Measurements from ENCODE around the gene THRB.

The THRB gene

GRCh38 chr3:24149032-24149431 is 345.6 kb downstream of the THRB start:
- TF ChIP-seq, protein P1, sequence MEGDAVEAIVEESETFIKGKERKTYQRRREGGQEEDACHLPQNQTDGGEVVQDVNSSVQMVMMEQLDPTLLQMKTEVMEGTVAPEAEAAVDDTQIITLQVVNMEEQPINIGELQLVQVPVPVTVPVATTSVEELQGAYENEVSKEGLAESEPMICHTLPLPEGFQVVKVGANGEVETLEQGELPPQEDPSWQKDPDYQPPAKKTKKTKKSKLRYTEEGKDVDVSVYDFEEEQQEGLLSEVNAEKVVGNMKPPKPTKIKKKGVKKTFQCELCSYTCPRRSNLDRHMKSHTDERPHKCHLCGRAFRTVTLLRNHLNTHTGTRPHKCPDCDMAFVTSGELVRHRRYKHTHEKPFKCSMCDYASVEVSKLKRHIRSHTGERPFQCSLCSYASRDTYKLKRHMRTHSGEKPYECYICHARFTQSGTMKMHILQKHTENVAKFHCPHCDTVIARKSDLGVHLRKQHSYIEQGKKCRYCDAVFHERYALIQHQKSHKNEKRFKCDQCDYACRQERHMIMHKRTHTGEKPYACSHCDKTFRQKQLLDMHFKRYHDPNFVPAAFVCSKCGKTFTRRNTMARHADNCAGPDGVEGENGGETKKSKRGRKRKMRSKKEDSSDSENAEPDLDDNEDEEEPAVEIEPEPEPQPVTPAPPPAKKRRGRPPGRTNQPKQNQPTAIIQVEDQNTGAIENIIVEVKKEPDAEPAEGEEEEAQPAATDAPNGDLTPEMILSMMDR (IDR thresholded peaks at IDR 0.05; ENCODE audit: extremely low read depth, missing control alignments): no peak
- DNase-seq (ENCODE audit: low spot score): no peak

GRCh38 chr3:24145981-24146822 is 348.4 kb downstream of the THRB start:
- DNase-seq (ENCODE audit: low spot score): no peak
- TF ChIP-seq, protein P1 (IDR thresholded peaks at IDR 0.05; ENCODE audit: extremely low read depth, missing control alignments): no peak

GRCh38 chr3:24145481-24145880 is 349.2 kb downstream of the THRB start:
- DNase-seq (ENCODE audit: low spot score): no peak
- TF ChIP-seq, protein P1 (IDR thresholded peaks at IDR 0.05; ENCODE audit: extremely low read depth, missing control alignments): no peak

DNA sequence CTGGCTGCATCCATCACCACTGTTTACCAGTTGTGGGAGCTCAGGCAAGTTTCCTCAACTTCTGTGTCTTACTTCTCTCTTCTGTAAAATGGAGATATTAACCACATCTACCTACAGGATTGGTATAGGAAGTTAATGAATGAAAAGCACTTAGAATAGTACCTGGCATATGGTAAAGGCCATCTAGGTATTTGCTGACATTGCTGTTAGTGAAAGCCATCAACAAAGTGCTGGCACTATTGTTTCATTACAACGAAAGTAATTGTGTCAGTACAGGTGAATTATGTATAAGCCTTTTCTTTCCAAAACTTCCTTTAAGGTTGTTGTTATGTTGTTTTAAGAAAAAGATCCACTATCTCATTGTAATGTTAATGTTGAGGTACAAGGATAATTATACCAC is 352.5 kb downstream of the THRB start:
- TF ChIP-seq, protein P1 (IDR thresholded peaks at IDR 0.05; ENCODE audit: extremely low read depth, missing control alignments): no peak
- DNase-seq (ENCODE audit: low spot score): no peak

- no peak for DNase-seq (ENCODE audit: low spot score)
- TF ChIP-seq, protein P1 (IDR thresholded peaks at IDR 0.05; ENCODE audit: extremely low read depth, missing control alignments): no peak
Observed at GRCh38 chr3:24141548-24141947, 353.1 kb downstream of the THRB start.

GRCh38 chr3:24139463-24140412 is 354.9 kb downstream of the THRB start:
- no peak for DNase-seq (ENCODE audit: low spot score)
- TF ChIP-seq, protein P1 (IDR thresholded peaks at IDR 0.05; ENCODE audit: extremely low read depth, missing control alignments): no peak

- TF ChIP-seq, protein P1 (IDR thresholded peaks at IDR 0.05; ENCODE audit: extremely low read depth, missing control alignments): no peak
- DNase-seq (ENCODE audit: low spot score): no peak
Observed at GRCh38 chr3:24138876-24139256, 355.8 kb downstream of the THRB start.

Data from GM20000 (cell line).